Right renal pelvis (tissue), 4 donors: Measurements from ENCODE around the gene ELN. TPM values are rescaled to one million over a fixed set of nuclear protein-coding genes. Genes with fewer than 3 reads are reported as not detected.

Experiments used
- polyA plus RNA-seq, 4 donors: library from polyadenylated mRNA; unstranded; fragments of 120-200 nt; gene quantifications; one replicate each; pipeline ENCODE4 v1.2.1, GENCODE V29; 2013; ENCODE audit not compliant: insufficient read length in 4 of 4

ELN gene
- polyA plus RNA-seq, 4 donors, result 73.5 to 152 (median 95.9) TPM

Other genes with a start within 250 kb of the ELN start
- 10 to 100 TPM; 76.7 to 94.6 (median 83.2) TPM for gene CLDN4, start 197.2 kb upstream of the ELN start, polyA plus RNA-seq
- 10 to 100 TPM in 1 of 4 donors, 1 to 10 TPM in 3; 6.2 to 10.8 (median 7.9) TPM for gene METTL27, start 185.7 kb upstream of the ELN start, polyA plus RNA-seq
- under 1 TPM in 1 of 4 donors, not detected in 3; 0.08 TPM for gene TMEM270, start 167.0 kb upstream of the ELN start, polyA plus RNA-seq
- gene LIMK1, start 55.6 kb downstream of the ELN start, polyA plus RNA-seq, result 10 to 100 TPM; 21.8 to 25.6 (median 23.5) TPM
- 100 to 1,000 TPM; 278 to 305 (median 303) TPM for gene EIF4H, start 146.2 kb downstream of the ELN start, polyA plus RNA-seq
- 1 to 10 TPM; 2.2 to 2.8 (median 2.4) TPM for gene LAT2, start 181.8 kb downstream of the ELN start, polyA plus RNA-seq
- 10 to 100 TPM; 38.7 to 50.4 (median 48.3) TPM for gene RFC2, start 226.2 kb downstream of the ELN start, polyA plus RNA-seq